ENCODE results near the gene CCDC34. TPM values are rescaled to one million over a fixed set of nuclear protein-coding genes. Genes with fewer than 3 reads are reported as not detected.

Gene CCDC34
- total RNA-seq, 2 experiments from 2014 or later, result 27.9 to 35.1 TPM

DNA sequence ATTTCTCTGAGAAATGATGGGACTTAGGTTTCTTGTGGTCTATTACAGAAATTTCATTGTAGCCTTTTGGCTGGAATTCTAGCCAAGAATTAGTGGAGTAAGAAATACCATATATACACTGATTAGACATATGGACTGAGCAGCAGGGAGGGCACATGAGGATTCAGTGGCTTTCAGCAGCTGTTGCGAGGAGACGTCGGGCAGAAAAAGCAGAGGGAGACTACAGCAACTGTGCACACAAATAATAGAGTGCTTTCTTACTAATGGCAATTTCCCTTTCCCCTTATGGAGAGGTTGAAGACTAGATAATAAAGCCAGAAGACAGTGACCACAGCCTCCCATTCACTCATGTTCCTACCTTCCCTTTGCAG is 35.4 kb upstream of the CCDC34 start:
- no peaks in the 10 kb centered on the region for H3K4me1 Mint-ChIP-seq
- DNase-seq, result no peak
- H3K27me3 Mint-ChIP-seq, result no peaks in the 10 kb centered on the region
- H3K27ac Mint-ChIP-seq, result no peak overlapping the region
- H3K36me3 Mint-ChIP-seq, result no peaks in the 10 kb centered on the region
- no peak overlapping the region for H3K4me3 Mint-ChIP-seq
- no peaks in the 10 kb centered on the region for H3K9me3 Mint-ChIP-seq

DNA sequence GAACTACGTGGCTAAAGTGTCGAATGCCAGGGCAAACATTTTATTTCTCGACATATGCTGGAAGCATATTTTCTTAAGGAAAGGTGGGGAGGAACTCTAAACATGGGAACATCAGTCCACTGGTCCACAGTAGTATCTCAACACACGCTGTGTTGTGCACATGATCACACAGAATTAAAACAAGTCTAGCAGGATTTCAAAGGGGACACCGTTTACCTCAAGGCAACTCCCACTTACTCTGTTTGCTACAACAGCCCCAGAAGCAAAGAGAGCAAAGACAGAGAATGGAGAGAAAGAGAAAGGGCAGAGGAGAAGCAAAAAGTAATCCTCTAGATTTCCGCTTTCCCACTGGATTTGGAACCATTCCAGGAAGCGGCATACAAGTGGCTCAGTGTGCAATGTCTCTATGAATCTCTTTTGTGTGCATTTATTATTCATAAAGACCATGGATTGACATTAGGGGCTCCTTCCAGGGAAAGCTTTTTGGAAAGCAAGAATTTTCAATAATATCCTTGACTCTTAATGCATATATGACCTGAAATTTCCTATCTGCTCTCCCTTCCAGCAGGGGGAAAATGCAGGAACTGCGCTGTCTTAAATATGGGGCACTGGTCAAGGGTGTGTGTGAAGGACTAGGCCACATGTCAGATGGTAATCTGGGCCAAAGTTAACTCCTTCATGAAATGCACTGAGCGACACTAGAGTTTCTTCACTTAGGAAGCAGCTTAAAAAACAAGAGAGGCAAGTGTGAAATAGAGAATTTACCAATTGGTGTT is 34.8 kb upstream of the CCDC34 start:
- Mint-ChIP-seq H3K27me3 (no peaks in the 10 kb centered on the region), H3K27ac (no peak overlapping the region), H3K36me3 (no peaks in the 10 kb centered on the region), H3K4me3 (no peak overlapping the region), H3K4me1 (no peaks in the 10 kb centered on the region), H3K9me3 (no peaks in the 10 kb centered on the region)
- DNase-seq, result no peak

DNA sequence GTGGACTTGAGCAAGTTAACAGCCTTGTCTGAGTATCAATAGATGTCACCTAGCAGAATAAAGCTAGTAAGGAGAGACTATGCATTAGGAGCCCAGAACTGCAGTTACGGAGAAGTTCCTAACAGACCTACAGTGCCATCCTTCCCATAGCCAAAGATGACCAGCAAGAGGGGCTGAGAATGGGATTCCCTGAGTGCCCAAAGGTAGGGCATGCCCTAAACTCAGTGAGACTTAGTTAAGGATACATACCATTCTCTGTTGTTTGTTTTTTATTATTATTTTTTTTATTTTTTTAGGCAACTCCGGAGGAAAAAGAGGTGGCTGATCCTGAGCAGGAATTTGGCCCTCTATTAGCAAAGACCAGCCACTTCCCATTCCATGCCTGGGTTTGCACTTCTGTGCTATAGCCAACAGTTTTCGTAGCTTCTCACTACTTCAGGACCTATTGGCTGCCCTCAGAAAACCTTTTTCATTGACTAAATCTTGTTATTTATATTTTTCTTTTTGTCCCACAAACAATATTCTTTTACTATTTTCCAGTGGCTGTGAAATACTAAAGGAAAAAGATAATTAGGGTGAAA is 33.3 kb upstream of the CCDC34 start:
- H3K27me3 Mint-ChIP-seq, result no peaks in the 10 kb centered on the region
- H3K9me3 Mint-ChIP-seq, result no peaks in the 10 kb centered on the region
- H3K27ac Mint-ChIP-seq, result no peak overlapping the region
- DNase-seq, result no peak
- H3K36me3 Mint-ChIP-seq, result no peaks in the 10 kb centered on the region
- no peaks in the 10 kb centered on the region for H3K4me1 Mint-ChIP-seq
- H3K4me3 Mint-ChIP-seq, result no peak overlapping the region

DNA sequence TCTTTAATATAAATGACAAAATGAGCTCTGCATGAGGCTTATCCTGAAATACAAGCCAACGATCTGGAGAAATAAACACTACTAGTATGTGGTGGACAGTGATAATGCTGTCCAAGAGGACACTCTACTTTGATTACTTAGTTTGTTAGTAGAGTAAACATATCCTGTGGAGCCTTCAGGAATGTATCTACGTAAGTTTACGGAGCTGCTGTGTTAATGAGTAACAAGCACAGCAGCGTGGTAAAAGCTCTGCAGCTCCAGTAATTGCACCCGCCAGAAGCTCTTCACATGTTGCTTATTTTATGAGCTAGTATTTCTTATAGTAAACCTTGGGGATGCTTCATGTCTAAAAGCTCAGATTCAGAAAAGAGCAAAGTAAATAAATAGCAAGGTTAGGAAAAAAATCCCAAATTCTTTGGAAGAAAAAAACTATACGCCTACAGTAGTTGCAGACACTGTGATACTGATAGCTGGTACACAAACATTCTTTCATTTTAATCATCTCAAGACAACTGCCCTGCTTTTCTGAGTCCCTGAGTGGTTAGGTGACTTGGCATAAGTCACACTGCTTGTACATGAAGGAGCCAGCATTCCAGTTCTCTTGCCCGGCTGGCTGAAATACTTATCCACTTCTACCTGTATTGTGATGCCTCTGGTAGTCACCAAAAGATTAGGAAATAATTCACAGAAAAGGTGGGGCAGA is 32.7 kb upstream of the CCDC34 start:
- no peaks in the 10 kb centered on the region for H3K4me1 Mint-ChIP-seq
- H3K27ac Mint-ChIP-seq, result no peak overlapping the region
- no peaks in the 10 kb centered on the region for H3K36me3 Mint-ChIP-seq
- no peaks in the 10 kb centered on the region for H3K9me3 Mint-ChIP-seq
- DNase-seq, result no peak
- no peaks in the 10 kb centered on the region for H3K27me3 Mint-ChIP-seq
- no peak overlapping the region for H3K4me3 Mint-ChIP-seq

DNA sequence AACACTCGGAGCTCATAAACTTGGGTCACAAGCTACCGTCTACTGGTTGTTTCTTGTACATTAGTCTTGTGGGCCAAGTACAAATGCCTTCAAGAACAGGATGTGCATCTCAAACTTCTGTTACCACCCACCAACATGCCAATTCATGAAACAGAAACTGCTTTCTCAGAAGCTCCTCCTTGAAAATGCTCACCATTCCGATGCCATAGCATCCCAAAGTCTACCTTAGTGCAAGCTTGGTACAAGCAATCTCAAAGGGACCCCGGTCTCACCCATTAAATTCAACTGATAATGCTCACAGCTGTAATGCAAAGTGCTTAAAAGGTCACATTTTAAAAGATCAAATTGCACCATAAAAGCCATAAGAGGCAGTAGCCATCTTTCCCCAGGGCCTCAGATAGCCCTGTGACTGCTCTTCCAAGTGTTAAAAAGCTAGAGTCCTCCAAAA is 31.8 kb upstream of the CCDC34 start:
- H3K27me3 Mint-ChIP-seq, result no peaks in the 10 kb centered on the region
- H3K36me3 Mint-ChIP-seq, result no peaks in the 10 kb centered on the region
- no peak for DNase-seq
- H3K9me3 Mint-ChIP-seq, result no peaks in the 10 kb centered on the region
- no peak overlapping the region for H3K27ac Mint-ChIP-seq
- H3K4me1 Mint-ChIP-seq, result no peaks in the 10 kb centered on the region
- no peak overlapping the region for H3K4me3 Mint-ChIP-seq

DNA sequence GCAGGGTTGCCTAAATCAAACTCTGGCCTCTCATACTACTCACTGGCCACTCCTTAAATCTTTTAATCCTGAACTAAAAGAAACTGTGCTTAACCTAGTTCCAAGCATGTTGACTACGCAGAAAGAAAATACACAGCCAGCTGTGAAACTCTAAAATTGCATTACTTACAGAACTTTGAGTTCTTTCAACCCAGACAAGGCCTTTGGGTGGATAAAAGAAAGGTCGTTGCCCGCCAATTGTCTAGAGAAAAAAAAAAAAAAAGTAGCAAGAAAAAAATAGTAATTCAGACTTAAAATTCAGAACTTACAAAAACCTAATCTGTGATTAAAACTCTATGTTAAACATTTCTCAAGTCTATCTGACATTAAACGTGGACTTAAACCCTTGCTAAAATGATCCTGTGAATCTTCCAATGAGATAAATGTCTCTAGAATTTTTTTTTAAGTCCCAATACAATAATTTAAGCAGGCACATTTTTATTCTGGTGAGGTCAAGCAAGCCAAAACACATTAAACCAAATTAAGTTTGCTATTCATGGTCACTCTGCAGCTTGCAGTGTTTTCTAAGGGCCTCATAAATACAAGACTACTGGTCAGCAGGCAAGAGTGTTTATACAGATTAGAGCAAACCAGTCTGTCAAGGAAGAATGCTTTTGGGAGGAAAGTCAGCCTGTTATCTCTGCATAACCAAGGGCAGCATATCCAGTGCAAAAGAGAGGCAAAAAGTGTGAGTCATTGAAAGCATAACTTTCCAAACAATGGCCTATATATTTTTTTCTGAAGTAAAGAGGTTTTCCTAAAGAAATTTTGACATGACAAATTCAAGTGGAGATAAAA is 29.5 kb upstream of the CCDC34 start:
- DNase-seq, result no peak
- H3K4me3 Mint-ChIP-seq, result no peak overlapping the region
- no peaks in the 10 kb centered on the region for H3K27me3 Mint-ChIP-seq
- no peaks in the 10 kb centered on the region for H3K9me3 Mint-ChIP-seq
- no peak overlapping the region for H3K27ac Mint-ChIP-seq
- H3K4me1 Mint-ChIP-seq, result peaks cover 4% of the 10 kb centered on the region
- no peaks in the 10 kb centered on the region for H3K36me3 Mint-ChIP-seq

DNA sequence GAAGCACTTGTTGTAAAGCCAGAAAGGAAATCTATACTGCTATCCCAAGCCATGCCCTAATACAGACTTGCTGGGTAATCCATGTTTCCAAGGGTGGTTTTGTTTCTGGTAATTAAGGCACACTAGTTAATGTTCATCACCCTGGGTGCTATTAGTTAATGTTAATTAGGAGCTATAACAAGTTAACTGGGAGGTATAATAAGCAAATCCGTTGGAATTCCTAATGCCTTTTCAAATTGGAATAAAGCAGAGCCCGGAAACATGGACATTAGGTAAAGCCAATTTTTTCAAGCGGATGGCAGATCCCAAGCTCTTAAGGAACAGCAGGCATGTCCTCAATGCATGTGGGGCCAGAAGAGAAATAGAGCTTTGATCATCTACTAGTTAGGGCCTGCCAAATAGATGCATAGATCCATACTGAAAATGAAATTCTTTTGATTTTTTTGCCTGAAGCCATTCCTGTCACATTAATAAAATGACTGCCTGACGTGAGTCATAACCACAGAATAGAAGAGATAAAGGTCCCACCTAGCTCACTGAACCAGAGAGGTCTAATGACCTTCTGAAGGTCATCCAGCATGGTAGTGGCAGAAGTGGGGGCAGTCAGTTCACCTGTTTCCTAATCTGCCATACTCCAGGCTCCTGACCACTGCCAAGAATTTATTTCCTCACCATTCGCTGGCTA is 28.5 kb upstream of the CCDC34 start:
- Mint-ChIP-seq H3K27me3 (no peaks in the 10 kb centered on the region), H3K9me3 (no peaks in the 10 kb centered on the region), H3K4me3 (no peak overlapping the region), H3K4me1 (peaks cover 4% of the 10 kb centered on the region), H3K36me3 (no peaks in the 10 kb centered on the region), H3K27ac (no peak overlapping the region)
- DNase-seq, result no peak

DNA sequence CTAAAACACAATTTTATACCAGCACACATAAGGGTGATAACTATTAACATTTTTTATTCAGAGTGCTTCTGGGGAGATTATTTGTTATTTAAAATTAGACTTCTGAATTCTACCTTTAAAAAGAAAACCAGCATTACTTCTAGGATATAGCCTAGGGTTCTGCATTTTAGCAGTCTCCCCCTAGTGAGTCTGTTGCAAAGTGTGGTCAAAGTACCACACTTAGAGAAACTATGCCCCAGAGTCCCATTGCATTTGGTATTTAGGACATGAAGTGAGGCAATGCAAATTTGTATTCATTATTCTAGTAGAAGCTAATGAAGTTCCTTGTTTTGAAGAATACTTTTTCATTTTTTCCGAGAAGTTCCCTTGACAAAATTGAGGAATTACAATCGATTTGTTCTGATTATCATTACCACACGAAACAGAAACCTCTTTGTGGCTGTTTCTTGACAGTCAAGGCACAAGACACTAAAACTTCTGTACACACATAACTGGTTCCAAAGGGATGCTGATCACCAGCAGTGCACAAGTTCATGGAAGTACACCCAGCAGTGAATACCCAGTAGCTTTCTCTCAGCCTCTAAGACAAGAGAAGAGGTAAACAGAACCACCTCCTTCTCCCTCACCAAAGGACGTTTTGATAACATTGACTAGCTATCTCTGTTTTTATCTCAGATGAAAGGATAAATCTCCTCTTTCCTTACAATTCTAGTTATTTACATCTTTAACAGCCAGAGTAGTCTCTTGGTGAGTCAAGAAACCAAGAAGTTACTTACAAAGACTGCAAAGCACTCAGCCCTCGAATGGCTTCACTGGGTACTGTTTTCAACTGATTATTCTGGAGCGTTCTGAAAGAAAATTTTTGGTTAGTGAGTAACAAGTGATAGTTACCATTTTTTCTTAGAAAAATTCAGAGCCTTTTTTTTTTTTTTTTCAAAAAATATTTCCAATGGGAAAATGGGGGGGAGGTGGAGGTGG is 27.6 kb upstream of the CCDC34 start:
- H3K27me3 Mint-ChIP-seq, result no peaks in the 10 kb centered on the region
- H3K9me3 Mint-ChIP-seq, result no peaks in the 10 kb centered on the region
- peaks cover 4% of the 10 kb centered on the region for H3K4me1 Mint-ChIP-seq
- no peak overlapping the region for H3K4me3 Mint-ChIP-seq
- DNase-seq, result no peak
- no peaks in the 10 kb centered on the region for H3K36me3 Mint-ChIP-seq
- H3K27ac Mint-ChIP-seq, result no peak overlapping the region

DNA sequence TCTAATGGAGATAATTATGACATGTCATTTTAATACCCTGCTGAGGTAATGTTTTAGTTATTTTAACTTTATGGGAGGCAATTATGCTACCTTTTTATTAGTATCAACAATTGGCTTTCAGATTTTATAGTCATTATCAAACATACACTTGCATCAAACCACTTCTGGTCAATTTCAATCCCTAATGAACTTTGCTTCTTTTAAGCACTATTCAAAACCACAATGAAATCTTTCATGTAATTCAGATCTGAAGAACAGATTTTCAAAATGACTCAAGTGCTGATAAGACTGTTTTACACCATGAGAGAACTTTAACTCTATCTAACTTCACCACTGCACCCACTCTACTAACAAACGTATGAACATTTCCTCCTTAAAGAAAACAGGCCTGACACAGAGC is 25.9 kb upstream of the CCDC34 start:
- peaks cover 4% of the 10 kb centered on the region for H3K4me1 Mint-ChIP-seq
- no peak overlapping the region for H3K27ac Mint-ChIP-seq
- no peak overlapping the region for H3K4me3 Mint-ChIP-seq
- no peaks in the 10 kb centered on the region for H3K9me3 Mint-ChIP-seq
- no peaks in the 10 kb centered on the region for H3K36me3 Mint-ChIP-seq
- H3K27me3 Mint-ChIP-seq, result no peaks in the 10 kb centered on the region
- DNase-seq, result no peak

DNA sequence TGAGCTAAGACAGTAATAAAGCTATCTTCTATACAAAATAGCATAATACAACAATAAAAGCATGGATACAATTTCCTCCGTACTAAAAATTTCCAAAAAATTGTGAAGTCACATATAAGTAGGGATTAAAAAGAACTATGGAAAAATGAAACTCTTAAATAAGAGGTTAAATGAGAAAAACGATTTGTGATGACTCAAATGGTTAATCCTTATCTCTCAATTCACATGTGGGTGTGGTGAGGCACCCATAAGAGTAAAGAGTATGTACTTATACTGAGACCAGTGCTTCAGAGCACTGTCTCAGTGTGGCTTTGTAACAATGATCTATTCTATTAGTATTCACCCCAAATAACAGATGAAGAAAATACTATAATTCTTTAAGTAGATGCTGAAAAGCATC is 25.0 kb upstream of the CCDC34 start:
- DNase-seq, result no peak
- no peak overlapping the region for H3K4me3 Mint-ChIP-seq
- H3K27ac Mint-ChIP-seq, result no peak overlapping the region
- no peaks in the 10 kb centered on the region for H3K36me3 Mint-ChIP-seq
- H3K9me3 Mint-ChIP-seq, result no peaks in the 10 kb centered on the region
- peaks cover 4% of the 10 kb centered on the region for H3K4me1 Mint-ChIP-seq
- no peaks in the 10 kb centered on the region for H3K27me3 Mint-ChIP-seq

DNA sequence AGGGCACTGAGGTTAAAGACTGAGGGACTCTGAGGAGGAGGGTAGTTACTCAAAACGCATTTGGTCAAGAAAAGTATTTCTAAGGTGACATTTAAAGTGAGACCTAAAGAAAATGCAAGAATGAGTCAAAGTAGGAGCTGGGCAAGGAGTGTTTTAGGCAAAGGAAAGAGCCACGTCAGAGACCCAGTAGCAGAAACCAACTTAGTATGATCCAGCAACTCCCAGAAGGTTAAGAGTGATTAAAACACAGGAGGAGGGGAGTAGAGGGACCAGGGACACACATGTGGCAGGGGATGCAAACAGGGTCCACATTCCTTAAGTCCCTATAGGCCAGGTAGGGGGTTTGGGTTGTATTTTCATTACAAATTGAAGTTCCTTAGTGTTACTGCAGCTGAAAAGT is 24.3 kb upstream of the CCDC34 start:
- DNase-seq, result no peak
- Mint-ChIP-seq H3K4me3 (no peak overlapping the region), H3K27ac (no peak overlapping the region), H3K27me3 (no peaks in the 10 kb centered on the region), H3K36me3 (no peaks in the 10 kb centered on the region), H3K4me1 (peaks cover 4% of the 10 kb centered on the region), H3K9me3 (no peaks in the 10 kb centered on the region)

DNA sequence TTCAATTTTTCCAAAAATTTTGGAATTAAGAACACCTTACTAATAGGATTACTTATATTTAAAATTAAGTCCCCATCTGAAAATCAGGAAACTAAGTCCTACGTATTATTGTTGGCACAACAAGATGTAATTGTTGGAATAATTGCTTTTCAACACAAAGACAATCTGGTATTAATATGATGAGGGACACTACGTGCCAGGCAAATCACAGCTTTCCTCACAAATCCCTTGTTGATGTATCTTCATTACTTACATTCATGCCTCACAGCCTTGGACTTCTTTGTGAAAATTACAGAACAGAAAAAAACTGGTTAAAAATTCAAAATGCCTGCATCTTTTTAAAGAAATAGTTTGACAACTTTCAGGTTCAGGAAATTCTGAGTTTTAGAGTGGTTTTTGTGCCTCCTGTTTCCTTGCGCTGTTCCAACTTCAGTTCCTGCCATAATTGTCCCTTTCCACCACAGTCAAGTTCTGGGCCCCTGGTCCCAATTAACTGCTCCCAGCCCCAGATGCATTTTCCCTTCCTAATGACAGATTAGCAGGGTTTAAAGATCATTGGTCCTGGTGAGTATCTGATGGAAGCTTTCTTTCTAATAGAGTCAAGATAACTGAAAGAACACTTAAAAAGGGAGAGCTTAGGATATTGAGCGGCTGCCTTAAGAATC is 23.3 kb upstream of the CCDC34 start:
- peaks cover 4% of the 10 kb centered on the region for H3K4me1 Mint-ChIP-seq
- DNase-seq, result no peak
- no peaks in the 10 kb centered on the region for H3K9me3 Mint-ChIP-seq
- no peak overlapping the region for H3K27ac Mint-ChIP-seq
- no peaks in the 10 kb centered on the region for H3K36me3 Mint-ChIP-seq
- H3K27me3 Mint-ChIP-seq, result no peaks in the 10 kb centered on the region
- no peak overlapping the region for H3K4me3 Mint-ChIP-seq

DNA sequence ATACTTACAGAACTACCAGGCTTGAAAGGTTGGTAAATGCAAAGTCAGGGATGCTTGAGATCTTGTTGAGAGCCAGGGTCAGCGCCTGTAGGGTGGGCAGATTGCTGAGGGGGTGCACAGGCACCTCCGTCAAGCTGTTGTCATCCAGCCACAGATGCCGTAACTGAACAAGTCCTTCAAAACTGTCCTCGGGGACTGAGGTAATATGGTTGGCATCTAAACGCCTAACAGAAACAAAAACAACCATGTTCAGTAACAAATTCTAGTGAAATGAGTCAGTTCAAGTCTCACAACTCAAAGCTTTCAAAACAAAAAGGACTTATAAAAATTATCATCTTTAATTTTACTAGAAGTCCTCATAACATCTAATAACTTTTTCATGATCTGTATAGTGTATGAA is 22.2 kb upstream of the CCDC34 start:
- Mint-ChIP-seq H3K27ac (no peak overlapping the region), H3K9me3 (no peaks in the 10 kb centered on the region), H3K4me3 (no peak overlapping the region), H3K4me1 (peaks cover 4% of the 10 kb centered on the region), H3K36me3 (no peaks in the 10 kb centered on the region), H3K27me3 (no peaks in the 10 kb centered on the region)
- no peak for DNase-seq
